T-helper 22 cell (primary cell): Measurements from ENCODE around the gene NHLRC4.

Source experiments
- DNase-seq: peaks from one replicate; pipeline ENCODE4 v3.0.0-alpha.2; 2020; ENCODE audit warnings: low read depth

The NHLRC4 gene, protein sequence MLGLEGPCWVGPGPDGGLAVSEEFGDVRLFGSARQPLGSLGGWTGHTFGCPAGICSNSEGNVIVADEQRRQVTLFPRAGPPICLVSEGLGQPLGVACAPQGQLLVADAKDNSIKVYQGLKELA

DNA sequence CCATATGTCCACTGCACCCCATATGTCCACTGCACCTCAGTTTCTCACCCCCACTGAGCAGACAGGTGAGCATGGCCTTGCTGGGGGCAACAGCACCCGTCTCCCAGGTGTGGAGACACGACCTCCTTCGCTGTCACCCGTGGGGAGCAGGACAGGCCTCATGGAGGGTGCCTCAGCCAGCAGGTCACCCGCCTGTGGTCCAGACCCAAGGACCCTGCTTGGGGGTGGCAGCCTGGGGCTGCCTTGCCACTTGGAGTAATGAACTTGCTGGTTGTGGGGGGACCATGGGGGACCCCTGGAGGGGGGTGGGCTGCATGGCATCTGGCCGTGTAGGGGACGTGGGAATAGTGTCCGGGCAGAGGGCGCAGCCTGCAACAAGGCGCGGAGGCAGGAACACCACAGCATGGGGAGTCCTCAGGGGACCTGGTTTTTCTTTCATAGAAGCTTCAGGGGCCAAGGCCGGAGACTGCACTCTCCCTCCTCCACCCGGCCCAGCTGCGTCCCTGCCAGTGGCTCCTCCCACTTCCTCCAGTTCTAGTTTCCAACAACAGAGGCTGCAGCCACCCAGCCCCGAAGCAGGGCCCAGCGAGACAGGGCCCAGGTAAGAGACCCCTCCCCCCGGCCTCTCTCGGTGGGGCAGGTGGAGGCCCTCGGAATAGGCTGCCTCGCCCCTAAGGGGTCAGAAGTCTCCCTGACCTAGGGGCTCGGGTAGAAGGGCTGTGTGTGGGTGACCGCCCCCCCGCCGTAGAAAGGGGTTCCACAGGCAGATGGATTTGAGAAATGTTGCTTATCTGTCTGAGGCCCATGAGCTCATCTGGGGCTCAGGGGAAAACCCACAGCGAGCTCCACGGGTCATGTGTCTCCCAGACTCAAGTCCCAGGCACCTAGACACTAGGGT lies at the start of gene NHLRC4:
Gene NHLRC4 (plus strand): TSS at position 531 of the 898 bp plus-strand sequence. CDS start 1,043 bp downstream, outside the sequence.
- DNase-seq: no peak

DNA sequence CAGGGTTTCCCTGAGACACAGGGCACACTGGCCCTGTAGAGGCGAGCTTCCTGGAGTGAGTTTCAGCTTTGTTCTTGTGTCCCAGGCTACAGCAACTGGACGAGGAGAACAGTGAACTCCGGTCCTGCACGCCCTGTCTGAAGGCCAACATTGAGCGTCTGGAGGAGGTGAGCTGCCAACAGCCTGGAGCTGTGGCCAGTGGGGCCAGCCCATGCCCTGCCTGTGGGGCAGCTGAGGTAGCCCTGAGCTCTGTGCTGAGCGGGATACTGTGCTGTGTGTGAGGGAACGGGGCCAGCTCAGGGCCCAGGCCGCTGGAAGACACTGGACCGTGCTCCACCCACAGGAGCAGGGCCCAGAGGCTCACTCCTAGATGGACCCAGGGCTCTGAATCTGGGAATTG lies 47.9 kb upstream of the NHLRC4 start:
- no peak for DNase-seq

DNA sequence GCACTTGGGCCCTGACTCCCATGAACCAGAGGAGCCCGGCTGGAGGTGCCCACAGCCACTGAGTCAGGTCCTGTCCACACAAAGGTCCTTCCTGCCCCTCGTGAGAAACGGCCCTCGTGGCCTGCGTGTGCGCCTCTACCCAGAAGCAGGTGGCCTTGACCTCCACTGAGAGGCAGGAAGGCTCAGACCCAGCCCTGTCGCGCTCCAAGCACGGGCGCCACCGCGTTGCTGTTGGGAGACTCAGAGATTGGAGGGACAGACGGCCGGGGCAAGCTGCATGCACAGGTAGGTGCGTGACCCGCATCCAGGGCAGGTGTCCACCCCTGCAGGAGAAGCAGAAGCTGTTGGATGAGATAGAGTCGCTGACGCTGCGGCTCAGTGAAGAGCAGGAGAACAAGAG lies 47.4 kb upstream of the NHLRC4 start:
- DNase-seq: no peak

DNA sequence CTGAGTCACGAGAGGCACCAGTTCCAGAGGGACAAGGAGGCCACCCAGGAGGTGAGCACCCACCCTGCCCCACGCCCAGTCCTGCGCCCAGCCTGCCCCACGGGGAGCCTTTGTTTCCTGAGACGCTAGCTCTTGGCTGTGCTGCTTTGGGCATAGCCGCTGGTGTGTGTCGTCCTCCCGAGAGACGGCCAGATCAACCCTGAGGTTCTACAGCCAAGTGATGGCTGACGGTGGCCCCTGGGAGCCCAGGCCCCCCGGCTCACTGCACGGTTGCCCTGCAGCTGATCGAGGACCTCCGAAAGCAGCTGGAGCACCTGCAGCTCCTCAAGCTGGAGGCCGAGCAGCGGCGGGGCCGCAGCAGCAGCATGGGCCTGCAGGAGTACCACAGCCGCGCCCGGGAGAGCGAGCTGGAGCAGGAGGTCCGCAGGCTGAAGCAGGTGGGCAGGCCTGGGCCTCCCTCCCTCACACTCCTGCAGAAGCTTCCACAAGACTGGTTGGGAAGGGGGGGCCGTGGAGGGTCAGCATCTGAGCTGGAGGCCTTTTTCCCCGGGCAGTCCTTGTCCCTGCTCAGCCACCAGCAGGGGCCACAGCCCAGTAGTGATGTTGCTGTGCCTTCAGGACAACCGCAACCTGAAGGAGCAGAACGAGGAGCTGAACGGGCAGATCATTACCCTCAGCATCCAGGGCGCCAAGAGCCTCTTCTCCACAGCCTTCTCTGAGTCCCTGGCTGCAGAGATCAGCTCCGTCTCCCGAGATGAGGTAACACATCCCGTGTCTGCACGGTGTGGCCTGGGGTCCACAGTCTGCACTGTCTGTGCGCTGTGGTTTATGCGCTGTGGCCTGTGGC lies 46.7 kb upstream of the NHLRC4 start:
- DNase-seq: no peak

DNA sequence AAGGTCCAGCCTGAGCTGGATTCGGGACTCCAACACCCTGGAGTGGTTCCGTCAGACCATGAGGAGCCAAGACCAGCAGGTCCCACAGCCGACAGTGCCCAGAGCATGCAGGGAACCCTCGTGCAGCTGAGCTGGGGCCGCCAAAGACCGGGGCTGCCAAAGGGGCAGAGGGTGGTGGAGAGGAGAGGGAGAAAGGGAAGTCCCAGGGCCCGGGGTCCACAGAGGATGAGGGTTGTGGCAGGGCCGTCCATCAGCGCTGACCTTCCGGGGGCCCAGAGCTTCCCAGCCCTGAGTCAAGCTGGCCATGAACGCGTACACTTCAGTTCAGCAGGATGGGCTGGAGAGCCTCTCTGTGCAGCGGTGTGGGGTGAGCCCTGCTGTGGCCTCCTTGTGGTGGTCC lies 46.0 kb upstream of the NHLRC4 start:
- DNase-seq: no peak

DNA sequence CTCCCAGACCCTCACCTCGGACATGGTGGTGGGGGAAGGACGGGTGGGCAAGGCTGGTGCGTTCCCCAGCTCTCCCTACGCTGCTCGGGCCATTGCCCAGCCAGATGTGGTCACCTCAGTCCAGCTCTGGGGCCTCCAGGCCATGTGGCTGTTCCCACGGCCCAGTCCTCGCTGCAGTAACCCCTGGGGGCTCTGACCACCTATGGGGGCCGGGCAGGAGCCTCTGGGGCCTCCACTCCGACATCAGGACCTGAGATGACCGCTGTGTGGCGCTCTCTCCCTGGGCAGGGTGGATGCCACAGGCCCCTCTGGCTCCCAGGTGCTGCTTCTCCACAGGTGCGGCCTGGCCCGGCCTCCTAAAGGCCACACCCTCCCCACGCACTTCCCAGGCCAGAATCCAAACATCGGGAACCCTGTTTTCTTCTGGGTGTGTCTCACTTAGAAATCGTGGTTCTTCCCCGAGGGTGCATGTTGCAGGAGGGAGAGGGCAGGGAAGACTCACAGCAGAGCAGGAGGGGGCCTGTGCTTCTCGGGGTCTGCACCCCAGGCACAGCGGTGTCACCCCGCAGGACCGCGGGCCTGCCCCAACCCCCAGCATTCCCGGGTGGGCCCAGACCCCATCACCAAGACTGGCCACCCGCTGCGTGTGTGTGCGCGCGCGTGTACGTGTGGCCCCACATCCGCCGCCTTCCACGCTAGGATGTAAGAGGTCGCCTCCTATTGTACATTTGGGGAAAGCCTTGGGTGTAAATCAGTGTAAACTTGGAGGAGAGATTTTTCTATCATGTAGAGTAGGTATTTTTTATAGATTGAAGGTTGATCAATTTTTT lies 45.2 kb upstream of the NHLRC4 start:
- no peak for DNase-seq

DNA sequence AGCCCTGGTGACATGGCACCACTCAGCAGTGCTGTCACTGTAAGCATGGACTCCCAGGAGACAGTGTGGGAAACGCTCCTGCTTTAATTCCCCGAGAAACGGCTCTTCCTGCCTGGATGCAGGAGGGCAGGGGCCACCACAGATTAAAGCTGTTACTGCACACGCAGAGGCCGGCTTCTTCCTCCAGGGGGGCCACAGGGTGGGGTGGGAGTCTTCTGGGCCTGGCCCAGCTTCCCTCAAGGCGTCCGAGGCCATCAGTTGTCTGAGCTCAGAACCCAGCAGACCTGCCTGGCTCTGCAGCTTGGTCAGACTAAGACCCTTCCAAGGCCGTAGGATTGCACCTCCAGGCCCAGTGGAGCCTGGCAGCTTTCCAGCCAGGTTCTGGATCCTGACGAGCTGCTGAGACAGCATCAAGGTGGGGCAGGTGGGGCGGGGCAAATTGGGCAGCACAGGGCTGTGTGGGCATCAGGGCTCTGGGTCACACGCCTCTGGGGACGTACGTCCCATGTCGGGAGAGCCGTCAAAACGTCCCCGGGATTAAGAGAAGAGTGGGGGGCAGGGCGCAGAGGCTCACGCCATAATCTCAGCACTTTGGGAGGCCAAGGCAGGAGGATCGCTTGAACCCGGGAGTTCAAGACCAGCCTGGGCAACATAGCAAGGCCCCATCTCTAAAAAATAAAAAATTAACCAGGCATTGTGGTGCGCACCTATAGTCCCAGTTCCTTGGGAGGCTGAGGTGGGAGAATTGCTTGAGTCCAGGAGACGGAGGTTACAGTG lies 44.3 kb upstream of the NHLRC4 start:
- DNase-seq: no peak

DNA sequence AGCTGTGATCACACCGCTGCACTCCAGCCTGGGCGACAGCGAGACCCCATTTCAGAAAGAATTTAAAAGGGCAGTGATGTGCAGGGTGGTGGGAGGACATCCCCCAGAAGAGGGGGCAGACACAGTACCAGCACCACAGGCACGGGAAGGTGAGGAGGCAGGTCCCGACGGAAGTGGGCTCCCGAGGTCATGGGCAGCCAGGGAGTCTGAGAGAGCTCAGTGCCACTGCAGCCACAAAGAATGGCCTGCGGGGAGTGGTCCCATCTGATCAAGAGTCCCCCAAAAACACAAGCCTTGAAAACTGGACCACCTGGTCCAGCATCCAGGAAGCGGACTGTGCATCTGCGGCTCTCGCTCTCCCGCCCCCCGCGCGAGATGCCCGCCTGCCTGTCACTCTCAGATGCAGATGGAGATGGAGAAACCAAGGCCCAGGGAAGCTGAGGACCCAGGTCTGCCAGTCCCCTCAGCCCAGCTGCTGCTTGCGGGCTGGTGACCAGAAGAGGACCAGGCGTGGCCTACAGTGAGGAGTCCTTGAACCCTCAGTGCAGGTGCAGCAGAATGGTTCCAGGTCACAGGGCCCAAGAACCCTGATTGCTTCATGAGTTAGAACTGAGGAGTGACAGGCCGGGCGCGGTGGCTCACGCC lies 43.6 kb upstream of the NHLRC4 start:
- DNase-seq: no peak

DNA sequence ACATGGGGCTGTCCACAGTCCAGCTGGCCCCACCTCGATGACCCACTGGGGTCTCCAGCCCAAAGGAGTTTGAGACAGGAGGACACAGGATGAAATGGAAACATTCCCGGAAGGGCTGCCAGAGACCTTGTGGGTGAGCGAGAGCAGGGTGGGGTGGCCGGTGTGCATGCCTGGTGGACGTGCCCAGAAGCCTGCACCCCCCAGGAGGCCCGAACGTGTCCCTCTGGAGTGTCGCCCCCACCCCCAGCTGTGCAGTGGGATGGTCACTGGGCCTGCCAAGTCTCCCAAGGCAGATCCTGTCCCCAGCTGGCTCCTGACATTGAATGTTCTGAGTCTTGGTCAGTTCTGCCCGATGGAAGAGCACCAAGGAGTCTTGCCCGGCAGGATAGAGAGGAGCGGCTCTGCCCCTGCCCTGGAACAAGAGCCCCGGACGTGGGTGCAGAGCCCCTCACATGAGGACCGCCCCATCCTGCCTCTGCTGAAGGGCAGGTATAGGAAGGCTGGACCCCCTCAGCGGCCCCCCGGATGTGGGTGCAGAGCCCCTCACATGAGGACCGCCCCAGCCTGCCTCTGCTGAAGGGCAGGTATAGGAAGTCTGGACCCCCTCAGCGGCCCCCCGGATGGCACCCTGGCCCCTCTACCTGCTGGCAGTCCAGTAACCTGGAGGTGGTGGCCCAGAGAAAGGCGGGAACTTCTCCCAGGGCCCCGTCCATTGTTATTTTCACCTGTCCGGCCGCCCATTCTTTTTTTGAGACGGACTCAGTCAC lies 42.3 kb upstream of the NHLRC4 start:
- DNase-seq: no peak

DNA sequence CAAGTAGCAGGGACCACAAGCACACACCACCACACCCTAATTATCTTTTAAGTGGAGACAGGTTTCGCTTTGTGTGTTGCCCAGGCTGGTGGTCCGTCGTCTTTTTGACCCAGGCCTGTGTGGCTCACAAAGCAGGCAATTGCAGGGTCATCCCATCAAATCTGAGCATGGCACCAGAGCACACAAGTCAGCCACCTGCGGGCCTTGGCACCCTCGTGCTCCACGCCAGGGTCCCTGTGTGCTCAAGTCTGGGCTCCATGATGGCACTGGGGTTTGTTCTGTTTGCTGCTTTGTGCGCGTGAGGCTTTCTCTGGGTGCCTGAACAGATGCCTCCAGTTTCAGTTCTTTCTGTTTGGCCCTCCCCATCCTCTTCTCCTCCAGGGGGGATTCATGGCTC lies 41.7 kb upstream of the NHLRC4 start:
- DNase-seq: no peak

DNA sequence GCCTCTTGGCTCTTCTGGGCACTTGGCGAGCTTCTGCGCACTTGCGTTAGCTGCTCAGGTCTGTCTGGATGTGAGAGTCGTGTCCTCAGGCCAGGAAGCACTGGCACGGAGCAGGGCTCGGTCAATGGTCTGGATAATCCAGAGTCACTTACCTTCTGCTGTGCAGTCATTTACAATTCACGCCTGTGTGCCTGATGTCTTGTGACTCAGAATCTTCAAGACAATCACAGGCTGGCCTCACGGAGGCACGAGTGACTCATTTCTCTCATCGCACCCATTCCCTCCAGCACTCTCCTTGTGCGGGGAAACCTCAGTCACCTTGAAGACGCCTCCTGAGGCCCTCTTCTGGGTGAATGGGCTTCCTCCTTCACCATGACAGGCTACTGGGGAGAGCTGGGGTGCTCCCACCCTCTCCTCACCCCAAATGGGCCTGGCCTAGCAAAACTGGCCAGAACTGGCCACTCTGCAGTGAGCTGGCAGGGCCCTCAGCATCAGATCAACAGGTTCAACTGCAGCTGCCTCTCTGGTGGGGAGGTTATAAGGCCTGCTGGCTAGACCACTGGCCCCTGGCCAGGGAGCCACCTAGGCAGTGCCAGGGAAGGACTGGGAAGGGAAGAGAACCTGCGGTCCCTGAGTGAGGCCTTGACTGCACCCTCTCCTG lies 41.2 kb upstream of the NHLRC4 start:
- peak; percentile 23 for DNase-seq

DNA sequence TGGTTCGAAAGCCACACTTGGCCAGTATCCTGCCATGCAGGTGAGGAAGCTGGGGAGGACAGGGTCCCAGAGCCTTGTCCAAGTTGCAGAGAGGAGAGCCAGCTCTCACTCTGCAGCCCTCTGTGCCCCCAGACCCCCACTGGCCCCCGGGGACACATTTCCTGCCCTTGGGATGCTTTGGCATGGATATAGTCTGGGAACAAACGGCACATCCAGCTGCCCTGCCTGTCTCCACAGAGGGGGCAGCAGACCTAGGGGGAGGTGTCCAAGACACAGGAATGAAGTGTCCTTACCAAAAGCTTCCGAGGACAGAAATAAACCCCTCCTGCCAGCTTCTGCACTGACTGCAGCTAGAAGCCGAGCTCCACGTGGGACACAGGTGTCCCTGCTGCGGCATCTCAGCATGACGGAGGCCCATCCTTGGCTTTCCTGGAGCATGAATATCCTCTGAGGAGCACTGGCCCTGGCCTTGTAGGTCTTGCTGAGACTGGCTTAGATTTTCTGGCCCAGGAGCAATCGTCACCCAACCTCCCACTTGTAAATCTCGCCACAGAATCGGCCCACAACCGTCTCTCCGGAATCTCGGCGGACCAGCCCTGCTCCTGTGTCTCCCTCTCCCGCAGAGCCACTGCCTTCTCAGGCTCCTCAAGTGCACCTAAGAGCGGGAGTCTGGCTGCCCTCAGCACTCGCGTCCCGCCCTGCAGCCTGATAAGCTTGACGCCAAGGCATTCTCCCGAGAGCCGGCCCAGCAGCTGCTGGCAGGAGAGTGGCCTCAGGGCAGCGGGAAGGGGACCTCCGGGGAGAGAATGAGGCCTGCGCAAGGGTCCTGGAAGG lies 40.4 kb upstream of the NHLRC4 start:
- no peak for DNase-seq

DNA sequence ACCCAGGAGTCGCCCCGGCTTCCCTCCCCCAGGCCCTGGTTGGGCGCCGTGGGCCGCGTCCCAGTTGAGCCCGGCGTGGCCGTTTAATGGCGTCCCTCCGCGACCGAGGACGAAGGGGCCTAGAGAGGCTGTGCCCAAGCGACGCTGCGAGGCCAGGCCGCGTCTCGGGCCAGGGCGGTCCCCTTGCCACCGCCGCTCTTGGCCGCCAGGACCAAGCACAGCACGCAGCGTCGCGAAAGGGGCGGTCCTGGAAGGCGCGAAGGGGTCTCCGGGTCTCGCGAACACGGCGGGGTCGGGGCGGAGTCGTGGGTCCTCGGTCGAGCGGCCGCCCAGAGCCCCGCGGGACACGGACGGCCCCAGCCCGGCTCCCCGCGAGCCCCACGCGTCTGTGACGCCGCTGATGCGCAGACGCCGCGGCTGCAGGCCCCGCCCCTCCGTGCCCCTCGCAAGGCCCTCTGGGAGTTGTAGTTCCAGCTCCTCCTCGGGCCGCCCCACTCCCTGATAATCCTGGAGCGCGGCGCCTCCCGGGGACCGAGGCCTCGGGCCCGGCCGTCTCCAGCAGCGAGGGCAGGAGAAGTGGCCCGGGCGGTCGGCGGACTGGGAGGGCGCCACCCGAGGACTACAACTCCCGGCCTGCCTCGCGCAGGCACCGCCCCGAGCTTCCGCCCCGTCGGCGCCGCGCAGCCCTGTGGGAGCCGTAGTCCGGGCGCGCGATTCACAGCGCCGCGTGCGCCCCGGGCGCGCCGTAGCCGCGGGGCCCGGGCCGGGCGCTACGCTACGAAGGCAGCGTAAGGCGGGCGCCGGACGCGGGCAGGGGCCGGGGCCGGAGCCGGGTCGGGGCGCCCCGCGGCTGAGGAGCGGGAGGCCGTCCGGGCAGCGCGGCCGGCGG lies 39.5 kb upstream of the NHLRC4 start, which contains the start of gene CAPN15:
Gene CAPN15 (plus strand): TSS at position 698 of the 889 bp plus-strand sequence. CDS start 19,127 bp downstream, outside the sequence.
- peak; percentile 75 for DNase-seq

DNA sequence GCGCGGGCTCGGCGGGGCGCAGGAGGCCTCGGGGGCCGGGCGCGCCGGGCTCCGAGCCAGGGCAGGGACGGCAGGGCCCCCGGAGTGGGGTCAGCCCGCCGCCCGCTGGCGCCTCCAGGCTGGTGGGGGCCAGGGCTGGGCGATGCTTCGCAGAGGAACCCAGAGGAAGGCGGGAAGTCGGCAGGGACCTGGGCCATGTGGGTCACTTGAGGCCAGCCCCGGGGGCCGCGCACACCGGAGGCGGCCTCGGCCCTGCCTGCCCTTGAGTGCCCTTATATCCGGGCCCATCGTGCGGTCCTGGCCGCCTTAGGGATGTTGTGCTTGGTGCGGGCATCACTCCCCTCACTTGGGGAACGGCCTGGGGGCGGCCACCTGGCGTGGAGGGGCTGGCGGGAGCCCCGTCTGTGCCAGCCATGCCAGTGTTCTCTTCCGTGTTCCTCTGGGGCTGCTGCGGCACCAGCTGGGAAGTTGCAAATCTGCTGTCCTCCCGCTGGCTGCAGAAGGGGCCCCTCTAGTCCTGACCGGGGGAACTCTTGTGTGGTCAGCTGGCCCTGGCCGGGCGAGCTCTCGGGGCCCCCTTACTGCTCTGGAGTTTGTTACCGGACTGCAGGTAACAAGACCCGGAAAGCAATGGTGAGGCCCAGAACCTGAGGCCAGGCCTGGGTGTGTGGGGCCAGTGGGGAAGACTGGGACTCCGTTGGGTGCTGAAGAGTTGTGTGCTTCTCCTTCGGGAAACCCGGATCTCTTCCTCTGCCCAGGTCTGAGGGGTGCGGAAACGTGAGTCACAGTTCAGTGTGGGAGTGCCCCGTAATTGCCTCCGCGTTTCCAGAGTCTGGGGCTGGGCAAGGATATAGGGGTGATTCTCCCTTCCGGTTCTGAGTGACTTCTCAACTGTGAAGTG lies 38.4 kb upstream of the NHLRC4 start:
- peak; percentile 17 for DNase-seq

DNA sequence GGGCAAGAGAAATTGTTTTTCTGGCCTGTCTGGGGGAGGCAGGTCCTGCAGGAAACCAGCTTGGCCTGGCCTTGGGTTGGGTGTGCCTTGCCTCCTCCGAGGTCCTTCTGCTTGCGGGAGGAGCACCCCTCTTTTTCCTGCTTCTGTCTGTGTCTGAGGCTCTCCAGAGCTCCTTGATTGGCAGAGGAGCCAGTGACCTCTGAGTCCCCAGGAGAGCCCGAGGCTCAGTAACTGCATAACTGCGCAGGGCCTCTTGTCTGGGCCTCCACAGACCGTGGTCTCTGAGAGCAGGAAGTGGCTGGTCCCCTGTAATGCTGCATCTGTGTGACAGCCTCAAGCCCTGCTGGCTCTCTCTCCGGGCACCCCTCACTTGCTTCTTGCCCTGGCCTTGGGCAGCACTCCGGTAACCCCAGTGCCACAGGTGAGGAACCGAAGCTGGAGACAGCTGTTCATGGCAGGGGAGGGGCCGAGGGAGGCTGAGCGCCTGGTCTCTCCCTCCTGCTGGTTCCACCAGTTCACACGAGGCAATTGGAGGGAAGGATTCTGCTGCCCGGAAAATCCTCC lies 37.7 kb upstream of the NHLRC4 start:
- DNase-seq: no peak
